Measurements from ENCODE around the gene TNF.
A peak's percentile ranks its signal among the peaks of the same experiment; 100 is the strongest.

DNA sequence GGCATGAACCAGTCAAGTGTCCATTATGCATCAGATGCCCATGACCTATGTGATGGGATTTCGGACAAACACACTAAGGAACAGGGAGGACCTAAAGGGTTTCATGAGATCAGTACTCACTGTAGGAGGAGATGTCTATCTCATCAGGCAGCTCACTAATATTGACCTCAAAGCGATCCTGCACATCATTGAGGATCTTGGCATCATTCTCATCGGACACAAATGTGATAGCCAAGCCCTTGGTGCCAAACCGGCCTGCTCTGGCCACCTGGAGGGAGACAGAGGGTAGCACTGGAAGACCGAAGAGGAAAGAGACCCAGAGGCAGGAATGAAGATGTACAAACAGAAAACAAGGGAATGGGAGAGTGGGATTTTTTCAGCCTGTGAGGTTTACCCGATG, 44.7 kb upstream of the TNF start:
- TF ChIP-seq, protein P1, sequence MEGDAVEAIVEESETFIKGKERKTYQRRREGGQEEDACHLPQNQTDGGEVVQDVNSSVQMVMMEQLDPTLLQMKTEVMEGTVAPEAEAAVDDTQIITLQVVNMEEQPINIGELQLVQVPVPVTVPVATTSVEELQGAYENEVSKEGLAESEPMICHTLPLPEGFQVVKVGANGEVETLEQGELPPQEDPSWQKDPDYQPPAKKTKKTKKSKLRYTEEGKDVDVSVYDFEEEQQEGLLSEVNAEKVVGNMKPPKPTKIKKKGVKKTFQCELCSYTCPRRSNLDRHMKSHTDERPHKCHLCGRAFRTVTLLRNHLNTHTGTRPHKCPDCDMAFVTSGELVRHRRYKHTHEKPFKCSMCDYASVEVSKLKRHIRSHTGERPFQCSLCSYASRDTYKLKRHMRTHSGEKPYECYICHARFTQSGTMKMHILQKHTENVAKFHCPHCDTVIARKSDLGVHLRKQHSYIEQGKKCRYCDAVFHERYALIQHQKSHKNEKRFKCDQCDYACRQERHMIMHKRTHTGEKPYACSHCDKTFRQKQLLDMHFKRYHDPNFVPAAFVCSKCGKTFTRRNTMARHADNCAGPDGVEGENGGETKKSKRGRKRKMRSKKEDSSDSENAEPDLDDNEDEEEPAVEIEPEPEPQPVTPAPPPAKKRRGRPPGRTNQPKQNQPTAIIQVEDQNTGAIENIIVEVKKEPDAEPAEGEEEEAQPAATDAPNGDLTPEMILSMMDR (IDR thresholded peaks at IDR 0.05), result no peak
- TF ChIP-seq POLR2A (IDR thresholded peaks at IDR 0.05) (no peak), EP300 (IDR thresholded peaks at IDR 0.05) (peak in 1 of 2 donors; percentile 14)

Data from tibial nerve (tissue), 4 donors.